ENCODE results near the gene DMBX1. TPM values are rescaled to one million over a fixed set of nuclear protein-coding genes. Genes with fewer than 3 reads are reported as not detected.

Gene DMBX1
- total RNA-seq, 3 donors from 2014 or later: not detected

GRCh38 chr1:46466477-46467182, 23.0 kb upstream of the DMBX1 start:
- peak; percentile 34 for ATAC-seq
- H3K4me1 ChIP-seq (ENCODE audit: low read depth): peaks cover 5% of the 10 kb centered on the region
- no peaks in the 10 kb centered on the region for H3K36me3 ChIP-seq (ENCODE audit: low read depth)
- TF ChIP-seq CTCF (IDR thresholded peaks at IDR 0.05): no peak
- no peaks in the 10 kb centered on the region for H3K9me3 ChIP-seq
- H3K4me3 ChIP-seq: no peak overlapping the region
- intact Hi-C loops (cut with DNase I, micrococcal nuclease): no loop called here
- DNase-seq: peak in 1 of 3 donors; percentile 35

GRCh38 chr1:46467183-46467504, 22.5 kb upstream of the DMBX1 start:
- peak; percentile 9 for ATAC-seq
- H3K4me3 ChIP-seq: no peak overlapping the region
- intact Hi-C loops (cut with DNase I, micrococcal nuclease): no loop called here

DNA sequence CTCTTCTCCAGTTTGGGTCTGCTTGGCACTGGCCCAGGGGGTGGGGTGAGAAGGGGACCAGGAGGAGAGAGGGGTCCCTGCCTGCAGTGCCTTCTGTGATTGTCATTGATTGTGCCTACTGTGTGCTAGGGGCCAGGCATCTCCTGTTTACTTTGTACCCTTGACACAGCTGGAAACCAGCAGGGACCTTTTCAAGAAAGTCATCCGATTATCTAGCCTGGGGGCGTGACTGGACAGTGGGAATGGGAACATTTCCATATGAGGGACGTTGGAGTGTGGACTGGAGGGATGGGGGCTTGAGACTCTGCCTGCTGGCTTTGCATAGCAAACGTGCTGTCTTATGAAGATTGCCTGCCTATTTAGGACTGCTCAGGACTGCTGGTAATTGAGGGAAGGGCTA, 19.8 kb upstream of the DMBX1 start:
- intact Hi-C loops (cut with DNase I, micrococcal nuclease): loop anchor here in 1 of 2 donors (10.0 kb wide), 1 partner anchor 55 kb away; no protein-coding TSS in a partner anchor
- TF ChIP-seq CTCF (IDR thresholded peaks at IDR 0.05): no peak
- Histone ChIP-seq H3K9me3 (no peaks in the 10 kb centered on the region), H3K4me3 (no peak overlapping the region), H3K36me3 (ENCODE audit: low read depth) (no peaks in the 10 kb centered on the region), H3K4me1 (ENCODE audit: low read depth) (peaks cover 5% of the 10 kb centered on the region)
- DNase-seq: no peak
- no peak for ATAC-seq

More at GRCh38 chr1:46467183-46467504, 22.5 kb upstream of the DMBX1 start:
- DNase-seq: no peak
- Histone ChIP-seq H3K4me1 (ENCODE audit: low read depth) (peaks cover 5% of the 10 kb centered on the region), H3K9me3 (no peaks in the 10 kb centered on the region), H3K36me3 (ENCODE audit: low read depth) (no peaks in the 10 kb centered on the region)
- TF ChIP-seq CTCF (IDR thresholded peaks at IDR 0.05): no peak

GRCh38 chr1:46471848-46472492, 17.7 kb upstream of the DMBX1 start:
- no peak for TF ChIP-seq CTCF (IDR thresholded peaks at IDR 0.05)
- ATAC-seq (no peak), DNase-seq (no peak)

GRCh38 chr1:46472498-46473181, 17.0 kb upstream of the DMBX1 start:
- DNase-seq (no peak), ATAC-seq (no peak)
- intact Hi-C loops (cut with DNase I, micrococcal nuclease): loop anchor here in 1 of 2 donors (10.0 kb wide), 1 partner anchor 52 kb away; no protein-coding TSS in a partner anchor
- Histone ChIP-seq H3K9me3 (no peaks in the 10 kb centered on the region), H3K4me3 (no peak overlapping the region), H3K4me1 (ENCODE audit: low read depth) (no peaks in the 10 kb centered on the region), H3K36me3 (ENCODE audit: low read depth) (no peaks in the 10 kb centered on the region)
- TF ChIP-seq CTCF (IDR thresholded peaks at IDR 0.05): no peak

More at GRCh38 chr1:46471848-46472492, 17.7 kb upstream of the DMBX1 start:
- intact Hi-C loops (cut with DNase I, micrococcal nuclease): loop anchor here in 1 of 2 donors (10.0 kb wide), 1 partner anchor 53 kb away; no protein-coding TSS in a partner anchor
- Histone ChIP-seq H3K4me3 (no peak overlapping the region), H3K9me3 (no peaks in the 10 kb centered on the region), H3K4me1 (ENCODE audit: low read depth) (peaks cover 1% of the 10 kb centered on the region), H3K36me3 (ENCODE audit: low read depth) (no peaks in the 10 kb centered on the region)

Data from mucosa of descending colon (tissue), 3 donors.